Measurements from ENCODE around the gene CCDC175. TPM values are rescaled to one million over a fixed set of nuclear protein-coding genes. Genes with fewer than 3 reads are reported as not detected.
A peak's percentile ranks its signal among the peaks of the same experiment; 100 is the strongest.

Gene CCDC175
- total RNA-seq, 1 donor from 2014 or later: 0.24 TPM

- Histone ChIP-seq H4K20me1 (ENCODE audit: low read depth) (no peaks in the 10 kb centered on the region), H2AFZ (replicated peaks) (no peak overlapping the region), H3K27me3 (no peaks in the 10 kb centered on the region), H3K4me2 (no peak overlapping the region), H3K27ac (no peak overlapping the region), H3K9ac (no peak overlapping the region), H3K4me1 (peaks cover 7% of the 10 kb centered on the region), H3F3A (ENCODE audit: low read depth) (no peaks in the 10 kb centered on the region), H3K79me2 (ENCODE audit: low read depth) (no peaks in the 10 kb centered on the region), H3K36me3 (no peaks in the 10 kb centered on the region), H3K9me3 (ENCODE audit: low read depth) (peaks cover 3% of the 10 kb centered on the region), H3K4me3 (no peak overlapping the region)
- no peak for TF ChIP-seq EZH2phosphoT487 (IDR thresholded peaks at IDR 0.05)
- no peak for TF ChIP-seq CTCF (IDR thresholded peaks at IDR 0.05)
- no peak for TF ChIP-seq EZH2 (IDR thresholded peaks at IDR 0.05)
- peaks cover 9% of the 10 kb centered on the region for H3K9me3 Mint-ChIP-seq
- H3K4me1 Mint-ChIP-seq: no peaks in the 10 kb centered on the region
- H3K4me3 Mint-ChIP-seq: no peak overlapping the region
- DNase-seq (ENCODE audit: low spot score): no peak
- peaks cover 3% of the 10 kb centered on the region for H3K27me3 Mint-ChIP-seq (ENCODE audit: insufficient read depth, low read depth)
- H3K36me3 Mint-ChIP-seq: no peaks in the 10 kb centered on the region
- H3K27ac Mint-ChIP-seq: no peak overlapping the region
Measured at GRCh38 chr14:59529189-59529588, 47.4 kb downstream of the CCDC175 start.

GRCh38 chr14:59520224-59520623, 56.4 kb downstream of the CCDC175 start:
- Mint-ChIP-seq H3K9me3 (peaks cover 4% of the 10 kb centered on the region), H3K4me1 (no peaks in the 10 kb centered on the region), H3K4me3 (no peak overlapping the region), H3K27ac (no peak overlapping the region), H3K36me3 (no peaks in the 10 kb centered on the region), H3K27me3 (ENCODE audit: insufficient read depth, low read depth) (peaks cover 2% of the 10 kb centered on the region)
- H3F3A ChIP-seq (ENCODE audit: low read depth): no peaks in the 10 kb centered on the region
- no peak overlapping the region for H3K4me2 ChIP-seq
- no peak overlapping the region for H2AFZ ChIP-seq (replicated peaks)
- H3K27ac ChIP-seq: no peak overlapping the region
- no peaks in the 10 kb centered on the region for H3K79me2 ChIP-seq (ENCODE audit: low read depth)
- H3K9me3 ChIP-seq (ENCODE audit: low read depth): no peaks in the 10 kb centered on the region
- no peaks in the 10 kb centered on the region for H3K4me1 ChIP-seq
- TF ChIP-seq EZH2 (IDR thresholded peaks at IDR 0.05) (no peak), EZH2phosphoT487 (IDR thresholded peaks at IDR 0.05) (no peak), CTCF (IDR thresholded peaks at IDR 0.05) (no peak)
- H3K36me3 ChIP-seq: no peaks in the 10 kb centered on the region
- DNase-seq (ENCODE audit: low spot score): no peak
- no peak overlapping the region for H3K9ac ChIP-seq
- no peaks in the 10 kb centered on the region for H4K20me1 ChIP-seq (ENCODE audit: low read depth)
- no peak overlapping the region for H3K4me3 ChIP-seq
- H3K27me3 ChIP-seq: no peaks in the 10 kb centered on the region

GRCh38 chr14:59511916-59512575, 64.6 kb downstream of the CCDC175 start:
- peak; percentile 87 for DNase-seq (ENCODE audit: low spot score)
- H3K27me3 Mint-ChIP-seq (ENCODE audit: insufficient read depth, low read depth): peaks cover 6% of the 10 kb centered on the region
- Histone ChIP-seq H3F3A (ENCODE audit: low read depth) (peaks cover 13% of the 10 kb centered on the region), H3K79me2 (ENCODE audit: low read depth) (no peaks in the 10 kb centered on the region), H3K4me2 (peak overlapping the region; percentile 43), H2AFZ (replicated peaks) (no peak overlapping the region), H3K4me3 (no peak overlapping the region), H3K27ac (no peak overlapping the region), H3K27me3 (no peaks in the 10 kb centered on the region), H3K36me3 (no peaks in the 10 kb centered on the region), H3K9me3 (ENCODE audit: low read depth) (no peaks in the 10 kb centered on the region), H3K9ac (no peak overlapping the region), H3K4me1 (peaks cover 12% of the 10 kb centered on the region), H4K20me1 (ENCODE audit: low read depth) (no peaks in the 10 kb centered on the region)
- peaks cover 14% of the 10 kb centered on the region for H3K4me1 Mint-ChIP-seq
- H3K9me3 Mint-ChIP-seq: peaks cover 13% of the 10 kb centered on the region
- H3K4me3 Mint-ChIP-seq: no peak overlapping the region
- peak overlapping the region; percentile 13 for H3K27ac Mint-ChIP-seq
- TF ChIP-seq CTCF (IDR thresholded peaks at IDR 0.05): peak; percentile 82
- TF ChIP-seq EZH2 (IDR thresholded peaks at IDR 0.05): no peak
- peak; percentile 32 for TF ChIP-seq EZH2phosphoT487 (IDR thresholded peaks at IDR 0.05)
- peaks cover 3% of the 10 kb centered on the region for H3K36me3 Mint-ChIP-seq

All from neural progenitor cell (in vitro differentiated cells).